Epithelial cell of proximal tubule (primary cell): Measurements from ENCODE around the gene TMEM40. TPM values are rescaled to one million over a fixed set of nuclear protein-coding genes. Genes with fewer than 3 reads are reported as not detected.

Experiments
- DNase-seq: peaks from one replicate; pipeline ENCODE4 v3.0.0-alpha.2; 2011; ENCODE audit warnings: low read depth
- H3K4me3 ChIP-seq: 2 replicates; pipeline ENCODE4 v1.5.1; 2011; ENCODE audit warnings: low read depth, mild to moderate bottlenecking, low read length
- total RNA-seq: library from RNA; depleted of rRNA; stranded (reverse); fragments of >200 nt; gene quantifications from 2 replicates; pipeline ENCODE4 v1.2.3, GENCODE V29; 2015
- TF ChIP-seq, protein P1 (sequence below): conservative IDR thresholded peaks from 2 replicates; pipeline ENCODE4 v1.5.1; 2012; ENCODE audit warnings: low read depth, mild to moderate bottlenecking, low read length

TMEM40 gene
- total RNA-seq, 1 donor from 2014 or later: 11.8 TPM

- no peak overlapping the region for H3K4me3 ChIP-seq
- DNase-seq: no peak
- TF ChIP-seq, protein P1, sequence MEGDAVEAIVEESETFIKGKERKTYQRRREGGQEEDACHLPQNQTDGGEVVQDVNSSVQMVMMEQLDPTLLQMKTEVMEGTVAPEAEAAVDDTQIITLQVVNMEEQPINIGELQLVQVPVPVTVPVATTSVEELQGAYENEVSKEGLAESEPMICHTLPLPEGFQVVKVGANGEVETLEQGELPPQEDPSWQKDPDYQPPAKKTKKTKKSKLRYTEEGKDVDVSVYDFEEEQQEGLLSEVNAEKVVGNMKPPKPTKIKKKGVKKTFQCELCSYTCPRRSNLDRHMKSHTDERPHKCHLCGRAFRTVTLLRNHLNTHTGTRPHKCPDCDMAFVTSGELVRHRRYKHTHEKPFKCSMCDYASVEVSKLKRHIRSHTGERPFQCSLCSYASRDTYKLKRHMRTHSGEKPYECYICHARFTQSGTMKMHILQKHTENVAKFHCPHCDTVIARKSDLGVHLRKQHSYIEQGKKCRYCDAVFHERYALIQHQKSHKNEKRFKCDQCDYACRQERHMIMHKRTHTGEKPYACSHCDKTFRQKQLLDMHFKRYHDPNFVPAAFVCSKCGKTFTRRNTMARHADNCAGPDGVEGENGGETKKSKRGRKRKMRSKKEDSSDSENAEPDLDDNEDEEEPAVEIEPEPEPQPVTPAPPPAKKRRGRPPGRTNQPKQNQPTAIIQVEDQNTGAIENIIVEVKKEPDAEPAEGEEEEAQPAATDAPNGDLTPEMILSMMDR: no peak
Measured at GRCh38 chr3:12748477-12748876, 10.6 kb downstream of the TMEM40 start.

DNA sequence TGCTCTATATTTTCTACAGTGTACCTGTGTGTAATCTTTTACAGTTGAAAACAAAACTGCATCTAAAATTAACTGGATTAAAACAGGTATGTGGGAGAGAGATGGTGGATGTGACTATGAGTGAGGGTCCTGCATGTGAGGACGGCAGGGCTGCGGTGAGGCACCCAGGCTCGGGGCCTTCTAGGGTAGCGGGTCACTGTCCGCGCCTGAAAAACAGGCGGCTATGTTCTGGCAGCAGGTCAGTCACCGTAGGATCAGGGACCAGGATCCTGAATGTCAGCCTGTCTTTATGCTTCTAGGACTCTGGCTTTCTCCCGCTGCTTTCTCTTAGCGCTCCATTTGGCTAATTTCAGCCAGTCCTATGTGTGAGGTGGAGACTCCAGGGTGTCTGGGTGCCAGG lies 12.6 kb downstream of the TMEM40 start:
- H3K4me3 ChIP-seq: no peak overlapping the region
- TF ChIP-seq, protein P1: no peak
- DNase-seq: no peak

DNA sequence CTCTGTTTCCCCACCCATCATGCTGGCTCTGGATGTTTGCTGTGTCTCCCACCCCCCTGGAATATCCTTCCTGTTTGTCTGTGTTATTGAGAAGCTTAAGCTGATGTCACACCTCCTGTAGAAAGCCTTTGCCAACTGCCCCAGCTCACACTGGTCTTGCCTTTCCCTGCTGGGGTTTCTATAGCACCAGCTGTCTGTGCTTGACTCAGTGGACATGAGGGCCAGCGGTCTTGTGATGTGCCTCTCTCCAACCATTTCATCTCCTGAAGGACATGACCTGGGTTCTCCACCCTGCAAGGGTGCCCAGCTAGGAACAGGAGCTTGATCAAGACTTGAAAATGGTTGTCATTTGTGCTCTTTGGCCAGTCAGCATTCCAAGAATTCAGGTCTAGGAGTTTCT lies 14.7 kb downstream of the TMEM40 start:
- H3K4me3 ChIP-seq: no peak overlapping the region
- DNase-seq: no peak
- TF ChIP-seq, protein P1: no peak

DNA sequence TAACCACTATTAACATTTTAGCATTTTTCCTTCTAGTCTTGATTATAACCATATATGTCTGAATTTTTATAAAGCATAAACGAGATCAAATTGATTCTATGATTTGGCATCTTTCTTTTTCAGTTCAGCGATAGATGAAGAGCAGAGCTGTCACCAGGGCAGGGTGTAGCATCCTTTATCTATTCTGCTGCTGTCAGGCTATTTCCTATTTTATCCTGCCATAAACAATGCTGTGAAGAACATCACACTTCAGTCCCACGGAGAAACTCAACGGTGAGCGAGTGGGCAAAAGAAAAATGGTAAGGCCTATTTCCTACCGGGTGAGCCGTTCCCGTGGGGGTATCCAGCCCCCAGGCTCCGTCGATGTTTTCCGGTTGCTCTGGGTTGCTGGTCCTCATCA lies 15.5 kb downstream of the TMEM40 start:
- TF ChIP-seq, protein P1: no peak
- H3K4me3 ChIP-seq: no peak overlapping the region
- DNase-seq: no peak

GRCh38 chr3:12742330-12743107 lies 16.5 kb downstream of the TMEM40 start:
- no peak for DNase-seq
- TF ChIP-seq, protein P1: no peak
- H3K4me3 ChIP-seq: no peak overlapping the region

DNA sequence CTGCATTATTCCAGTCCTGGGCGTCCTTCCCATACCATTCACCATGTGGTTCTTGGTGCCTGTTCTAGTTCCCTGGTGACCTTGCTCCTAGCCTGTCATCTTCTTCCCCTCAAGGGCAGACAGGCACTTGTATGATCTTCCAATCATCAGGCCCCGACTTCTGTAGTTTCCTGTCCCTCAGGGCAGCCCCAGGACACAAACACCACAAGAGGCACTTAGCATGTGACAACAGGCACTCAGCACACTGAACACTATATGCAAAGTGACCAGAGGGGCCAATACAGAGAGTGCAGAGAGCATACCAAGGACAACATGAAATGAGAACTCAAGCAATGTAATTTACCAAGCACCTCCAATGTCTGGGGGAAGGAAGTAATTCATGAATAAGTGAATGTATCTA lies 17.9 kb downstream of the TMEM40 start:
- TF ChIP-seq, protein P1: no peak
- DNase-seq: no peak

GRCh38 chr3:12737833-12738232 lies 21.2 kb downstream of the TMEM40 start:
- TF ChIP-seq, protein P1: no peak

More for the DNA sequence above, 17.9 kb downstream of the TMEM40 start:
- no peak overlapping the region for H3K4me3 ChIP-seq

More at GRCh38 chr3:12737833-12738232, 21.2 kb downstream of the TMEM40 start:
- no peak overlapping the region for H3K4me3 ChIP-seq
- DNase-seq: no peak
